Prostate gland (tissue), 2 donors: ENCODE results near the gene HOXA10. TPM values are rescaled to one million over a fixed set of nuclear protein-coding genes. Genes with fewer than 3 reads are reported as not detected.

Experiments
- DNase-seq: peaks from one replicate; pipeline ENCODE4 v3.0.0-alpha.2; 2019; ENCODE audit warnings: low spot score
- H3K27ac ChIP-seq, 2 donors: fragments of 200-600 bp; sonication (generic); 2 replicates each; pipeline ENCODE4 v1.5.1; 2017 to 2019
- H3K27me3 ChIP-seq: fragments of 200-600 bp; sonication (generic); replicated peaks from 2 replicates; pipeline ENCODE4 v1.5.1; 2019; ENCODE audit not compliant: insufficient read depth
- H3K36me3 ChIP-seq, 2 donors: fragments of 200-600 bp; sonication (generic); 1 replicate in 1 of 2; 2 replicates in 1 of 2; pipeline versions ENCODE4 v1.5.1 to v1.8.1; 2017 to 2019
- H3K4me1 ChIP-seq: fragments of 200-600 bp; sonication (generic); replicated peaks from 2 replicates; pipeline ENCODE4 v1.5.1; 2019
- H3K4me3 ChIP-seq, 2 donors: fragments of 200-600 bp; sonication (generic); 2 replicates each; pipeline ENCODE4 v1.5.1; 2017 to 2019
- H3K9me3 ChIP-seq: fragments of 200-600 bp; sonication (generic); 2 replicates; pipeline ENCODE4 v1.5.1; 2017
- CTCF ChIP-seq, 4 experiments: fragments of 200-600 bp in 2 of 4; fragments of 450-650 bp in 2 of 4; sonication (generic) in 2 of 4; IDR thresholded peaks; 1 replicate in 3 of 4; 2 replicates in 1 of 4; pipeline ENCODE4 v1.5.1; 2016 to 2019; ENCODE audit warnings: antibody characterized with exemption in 4 of 4, mild to moderate bottlenecking in 2 of 4, moderate library complexity in 2 of 4
- POLR2A ChIP-seq: fragments of 450-650 bp; IDR thresholded peaks from one replicate; pipeline ENCODE4 v1.6.1; 2016; ENCODE audit warnings: antibody characterized with exemption, mild to moderate bottlenecking
- POLR2AphosphoS5 ChIP-seq: sonication (generic); formaldehyde crosslinking; IDR thresholded peaks from one replicate; pipeline ENCODE4 v1.6.1; 2017; ENCODE audit warnings: antibody characterized with exemption
- WGBS: methylation state at CpG from one replicate; pipeline ENCODE4 v1.1.5; 2018; 5-methylcytosine and 5-hydroxymethylcytosine counted together
- intact Hi-C: fragments of 100-400 bp; cut with DNase I; formaldehyde crosslinking; loops from one replicate; pipeline ENCODE4 v1.14.2; 2022
- total RNA-seq, 2 donors: library from RNA; depleted of rRNA; stranded (reverse); fragments of >200 nt; gene quantifications; one replicate each; pipeline ENCODE4 v1.1.0, GENCODE V29; 2016

Gene HOXA10
- total RNA-seq, 2 donors from 2014 or later, result 25.8 to 65.6 TPM

GRCh38 chr7:27128034-27128433 is 46.1 kb downstream of the HOXA10 start:
- DNase-seq, result no peak
- Histone ChIP-seq H3K4me1 (peaks cover 6% of the 10 kb centered on the region), H3K27me3 (no peaks in the 10 kb centered on the region), H3K27ac (no peak overlapping the region), H3K4me3 (no peak overlapping the region), H3K36me3 (no peaks in the 10 kb centered on the region), H3K9me3 (no peaks in the 10 kb centered on the region)
- intact Hi-C loops, result no loop called here
- WGBS, result 51% methylated on average over 2 of the region's 2 CpGs
- TF ChIP-seq CTCF (IDR thresholded peaks at IDR 0.05), result no peak
- no peak for TF ChIP-seq POLR2A
- TF ChIP-seq POLR2AphosphoS5, result no peak

GRCh38 chr7:27126596-27127327 is 47.4 kb downstream of the HOXA10 start:
- Histone ChIP-seq H3K4me1 (peaks cover 6% of the 10 kb centered on the region), H3K27me3 (no peaks in the 10 kb centered on the region), H3K9me3 (no peaks in the 10 kb centered on the region), H3K4me3 (no peak overlapping the region), H3K27ac (no peak overlapping the region), H3K36me3 (no peaks in the 10 kb centered on the region)
- DNase-seq, result no peak
- intact Hi-C loops, result no loop called here
- WGBS, result 27% methylated on average over 3 of the region's 3 CpGs
- no peak for TF ChIP-seq POLR2A

- Histone ChIP-seq H3K4me1 (peaks cover 3% of the 10 kb centered on the region), H3K9me3 (no peaks in the 10 kb centered on the region), H3K27ac (no peak overlapping the region), H3K36me3 (no peaks in the 10 kb centered on the region), H3K4me3 (no peak overlapping the region), H3K27me3 (no peaks in the 10 kb centered on the region)
- no peak for DNase-seq
- intact Hi-C loops, result no loop called here
- TF ChIP-seq POLR2A (no peak), POLR2AphosphoS5 (no peak), CTCF (IDR thresholded peaks at IDR 0.05) (no peak)
- 65% methylated on average over 5 of the region's 5 CpGs for WGBS
Observed at GRCh38 chr7:27125986-27126394, 48.1 kb downstream of the HOXA10 start.

- Histone ChIP-seq H3K27ac (no peak overlapping the region), H3K9me3 (no peaks in the 10 kb centered on the region), H3K4me1 (peaks cover 3% of the 10 kb centered on the region), H3K36me3 (no peaks in the 10 kb centered on the region), H3K27me3 (no peaks in the 10 kb centered on the region), H3K4me3 (no peak overlapping the region)
- WGBS, result 86% methylated on average over 8 of the region's 8 CpGs
- intact Hi-C loops, result no loop called here
- no peak for DNase-seq
- TF ChIP-seq POLR2A, result no peak
- no peak for TF ChIP-seq CTCF (IDR thresholded peaks at IDR 0.05)
- no peak for TF ChIP-seq POLR2AphosphoS5
Observed at GRCh38 chr7:27124902-27125689, 49.0 kb downstream of the HOXA10 start.

- no peak overlapping the region for H3K27ac ChIP-seq
- no peak for DNase-seq
- WGBS, result 86% methylated on average over 43 of the region's 43 CpGs
- no peaks in the 10 kb centered on the region for H3K9me3 ChIP-seq
- no peaks in the 10 kb centered on the region for H3K27me3 ChIP-seq
- intact Hi-C loops, result no loop called here
- TF ChIP-seq POLR2AphosphoS5 (no peak), POLR2A (no peak), CTCF (IDR thresholded peaks at IDR 0.05) (no peak)
- H3K4me3 ChIP-seq, result no peak overlapping the region
- no peaks in the 10 kb centered on the region for H3K4me1 ChIP-seq
- H3K36me3 ChIP-seq, result no peaks in the 10 kb centered on the region
Observed at GRCh38 chr7:27124096-27124901, 49.8 kb downstream of the HOXA10 start.
